ENCODE results near the gene OSBP2.

DNA sequence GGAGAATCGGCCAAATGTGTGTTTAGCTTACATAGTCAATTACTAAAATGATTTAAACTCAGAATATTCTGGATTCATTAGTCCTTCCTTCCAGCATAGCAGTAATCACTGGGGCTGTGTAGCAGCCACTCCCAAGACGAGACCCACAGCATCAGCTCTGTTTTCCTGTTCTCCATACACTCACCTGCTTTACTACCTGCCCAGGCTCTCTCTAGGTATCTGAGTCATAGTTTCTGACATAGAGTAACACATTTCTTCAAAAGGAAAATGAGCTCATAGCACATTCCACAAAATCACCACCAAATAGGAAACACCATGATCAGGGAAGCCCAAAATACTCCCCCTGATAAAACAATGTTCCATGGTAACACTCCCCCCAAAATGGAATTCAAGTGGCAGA lies 251.0 kb downstream of the OSBP2 start:
- TF ChIP-seq, protein P1, sequence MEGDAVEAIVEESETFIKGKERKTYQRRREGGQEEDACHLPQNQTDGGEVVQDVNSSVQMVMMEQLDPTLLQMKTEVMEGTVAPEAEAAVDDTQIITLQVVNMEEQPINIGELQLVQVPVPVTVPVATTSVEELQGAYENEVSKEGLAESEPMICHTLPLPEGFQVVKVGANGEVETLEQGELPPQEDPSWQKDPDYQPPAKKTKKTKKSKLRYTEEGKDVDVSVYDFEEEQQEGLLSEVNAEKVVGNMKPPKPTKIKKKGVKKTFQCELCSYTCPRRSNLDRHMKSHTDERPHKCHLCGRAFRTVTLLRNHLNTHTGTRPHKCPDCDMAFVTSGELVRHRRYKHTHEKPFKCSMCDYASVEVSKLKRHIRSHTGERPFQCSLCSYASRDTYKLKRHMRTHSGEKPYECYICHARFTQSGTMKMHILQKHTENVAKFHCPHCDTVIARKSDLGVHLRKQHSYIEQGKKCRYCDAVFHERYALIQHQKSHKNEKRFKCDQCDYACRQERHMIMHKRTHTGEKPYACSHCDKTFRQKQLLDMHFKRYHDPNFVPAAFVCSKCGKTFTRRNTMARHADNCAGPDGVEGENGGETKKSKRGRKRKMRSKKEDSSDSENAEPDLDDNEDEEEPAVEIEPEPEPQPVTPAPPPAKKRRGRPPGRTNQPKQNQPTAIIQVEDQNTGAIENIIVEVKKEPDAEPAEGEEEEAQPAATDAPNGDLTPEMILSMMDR (IDR thresholded peaks at IDR 0.05) = no peak
- no peak for TF ChIP-seq POLR2A (IDR thresholded peaks at IDR 0.05)

All from testis (tissue), 2 donors.